Activated T-helper 1 cell treated with anti-CD3 and anti-CD28 coated beads, Interleukin-12 subunit alpha, Interleukin-12 subunit beta, Interleukin-2, Interleukin-4 antibody, amounts not matched to agents 30 ng/mL and 10 ng/mL and 1 ng/mL, durations not matched to agents 14 hours and 24 hours and 36 hours (primary cell): ENCODE data around the gene MAPKAPK2. TPM values are rescaled to one million over a fixed set of nuclear protein-coding genes. Genes with fewer than 3 reads are reported as not detected.

Experiments
- DNase-seq: peaks from one replicate; pipeline ENCODE4 v3.0.0; 2021; ENCODE audit warnings: low spot score
- H3K27ac Mint-ChIP-seq: one replicate; pipeline ENCODE4 v1.8.0; 2021; ENCODE audit warnings: mild to moderate bottlenecking, mixed read lengths
- H3K27me3 Mint-ChIP-seq: one replicate; pipeline ENCODE4 v1.8.0; 2022; ENCODE audit warnings: mild to moderate bottlenecking, moderate library complexity, mixed read lengths; ENCODE audit not compliant: insufficient read depth
- H3K36me3 Mint-ChIP-seq: one replicate; pipeline ENCODE4 v1.8.0; 2021; ENCODE audit warnings: low read depth, mixed read lengths
- H3K4me1 Mint-ChIP-seq: one replicate; pipeline ENCODE4 v1.8.0; 2021; ENCODE audit warnings: low read depth, mixed read lengths
- H3K4me3 Mint-ChIP-seq: one replicate; pipeline ENCODE4 v1.8.0; 2021; ENCODE audit warnings: mild to moderate bottlenecking, moderate library complexity, mixed read lengths
- H3K9me3 Mint-ChIP-seq: one replicate; pipeline ENCODE4 v1.8.0; 2021; ENCODE audit warnings: mixed read lengths
- intact Hi-C: fragments of 100-400 bp; cut with micrococcal nuclease; formaldehyde crosslinking; loops from one replicate; pipeline ENCODE4 v1.15.1; 2024
- total RNA-seq: library from RNA; stranded (reverse); gene quantifications from 2 replicates; pipeline ENCODE4 v1.2.3, GENCODE V29; 2022

MAPKAPK2 gene
- total RNA-seq, 1 donor from 2014 or later, result 120 TPM

DNA sequence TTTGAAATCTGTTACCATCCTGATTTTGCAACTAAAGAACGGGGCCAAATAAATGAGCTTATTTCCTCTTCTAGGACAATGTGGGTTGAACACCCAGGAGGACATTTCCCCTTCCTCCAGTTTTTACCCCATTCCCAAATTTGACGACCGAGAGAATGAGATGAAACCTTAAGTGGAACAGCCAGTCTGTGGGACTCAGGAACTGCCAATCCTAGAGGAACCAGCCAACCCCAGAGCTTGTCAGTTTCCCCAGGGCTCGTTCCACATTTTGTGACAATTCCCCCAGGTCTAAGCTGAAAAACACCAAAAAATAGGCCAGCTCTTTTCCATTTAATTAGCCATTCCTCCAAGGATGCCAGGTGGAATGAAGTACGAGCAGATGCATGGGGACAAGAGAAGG is 21.3 kb upstream of the MAPKAPK2 start:
- H3K27ac Mint-ChIP-seq, result no peak overlapping the region
- intact Hi-C loops, result loop anchor here (2.0 to 5.0 kb wide), 3 partner anchors 61 to 319 kb away; no protein-coding TSS in a partner anchor
- peaks cover 1% of the 10 kb centered on the region for H3K36me3 Mint-ChIP-seq
- H3K27me3 Mint-ChIP-seq, result no peaks in the 10 kb centered on the region
- DNase-seq, result no peak
- H3K9me3 Mint-ChIP-seq, result no peaks in the 10 kb centered on the region
- H3K4me3 Mint-ChIP-seq, result no peak overlapping the region
- H3K4me1 Mint-ChIP-seq, result peaks cover 41% of the 10 kb centered on the region

DNA sequence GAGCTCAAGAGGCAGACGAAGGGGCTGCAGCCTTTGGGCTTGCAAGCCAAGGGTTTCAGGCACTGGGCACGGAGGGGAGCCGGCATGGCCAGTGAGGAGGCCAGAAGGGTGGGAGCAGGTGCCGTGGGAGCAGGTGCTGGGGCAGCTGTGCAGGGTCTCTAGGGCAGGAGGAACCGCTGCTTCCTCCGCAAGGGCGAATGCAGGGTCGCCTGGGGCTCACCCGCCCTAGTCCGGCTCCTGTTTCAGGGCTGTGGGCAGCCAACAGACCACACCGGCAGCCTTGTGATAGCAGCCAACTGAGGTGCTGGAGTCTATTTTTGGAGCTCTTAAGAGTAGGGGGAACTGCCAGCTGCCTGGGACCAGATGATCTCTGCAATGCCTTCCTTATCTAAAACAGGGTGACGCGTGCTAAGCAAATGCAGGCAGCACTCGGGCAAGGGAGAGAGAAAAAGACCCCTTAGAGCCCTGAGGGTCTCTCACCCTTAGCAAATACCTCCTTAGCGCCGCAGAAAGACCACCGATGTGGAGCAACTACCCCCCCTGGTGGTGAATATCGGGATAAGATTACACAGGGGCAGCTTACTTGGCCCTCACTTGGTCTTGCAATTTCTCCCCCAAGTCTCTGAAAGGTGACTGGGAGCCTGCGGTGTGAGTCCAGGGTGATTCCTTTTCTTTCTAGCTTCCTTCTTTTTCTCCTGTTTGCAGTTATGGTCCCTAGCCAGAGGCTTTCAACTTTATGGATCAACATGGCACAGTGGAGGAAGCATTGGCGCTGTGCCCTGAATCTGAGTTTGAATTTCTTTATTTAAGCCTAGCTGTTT is 20.7 kb upstream of the MAPKAPK2 start:
- H3K27me3 Mint-ChIP-seq, result no peaks in the 10 kb centered on the region
- peaks cover 39% of the 10 kb centered on the region for H3K4me1 Mint-ChIP-seq
- intact Hi-C loops, result loop anchor here (1.0 to 5.0 kb wide), 10 partner anchors 21 to 318 kb away; partner anchors contain the start of gene MAPKAPK2
- peak; percentile 52 for DNase-seq
- H3K36me3 Mint-ChIP-seq, result peaks cover 3% of the 10 kb centered on the region
- H3K27ac Mint-ChIP-seq, result peak overlapping the region; percentile 11
- no peaks in the 10 kb centered on the region for H3K9me3 Mint-ChIP-seq
- H3K4me3 Mint-ChIP-seq, result peak overlapping the region; percentile 71

DNA sequence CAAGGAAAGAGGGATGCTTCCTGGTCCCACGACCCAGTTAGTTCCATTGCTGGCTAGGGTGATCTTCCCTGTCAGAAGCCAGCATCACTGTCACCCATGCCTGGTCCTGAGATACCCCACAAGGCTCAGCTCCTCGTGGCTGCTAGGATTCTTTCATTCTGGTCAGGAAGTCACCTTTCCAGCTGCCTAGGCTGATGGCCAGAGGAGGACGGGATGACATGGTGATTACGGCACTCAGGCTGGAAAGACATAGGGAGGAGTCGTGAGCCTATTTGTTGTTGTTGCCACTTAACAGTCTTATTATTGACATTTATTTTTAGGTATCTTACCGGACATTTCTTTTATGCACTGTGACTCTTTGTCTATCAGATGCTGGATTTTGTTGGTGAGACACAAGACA is 20.0 kb upstream of the MAPKAPK2 start:
- no peak overlapping the region for H3K27ac Mint-ChIP-seq
- H3K36me3 Mint-ChIP-seq, result peaks cover 3% of the 10 kb centered on the region
- H3K4me1 Mint-ChIP-seq, result peaks cover 39% of the 10 kb centered on the region
- H3K9me3 Mint-ChIP-seq, result no peaks in the 10 kb centered on the region
- H3K4me3 Mint-ChIP-seq, result no peak overlapping the region
- H3K27me3 Mint-ChIP-seq, result no peaks in the 10 kb centered on the region
- no peak for DNase-seq
- intact Hi-C loops, result loop anchor here (1.0 to 5.0 kb wide), 9 partner anchors 20 to 318 kb away; partner anchors contain the start of gene MAPKAPK2

DNA sequence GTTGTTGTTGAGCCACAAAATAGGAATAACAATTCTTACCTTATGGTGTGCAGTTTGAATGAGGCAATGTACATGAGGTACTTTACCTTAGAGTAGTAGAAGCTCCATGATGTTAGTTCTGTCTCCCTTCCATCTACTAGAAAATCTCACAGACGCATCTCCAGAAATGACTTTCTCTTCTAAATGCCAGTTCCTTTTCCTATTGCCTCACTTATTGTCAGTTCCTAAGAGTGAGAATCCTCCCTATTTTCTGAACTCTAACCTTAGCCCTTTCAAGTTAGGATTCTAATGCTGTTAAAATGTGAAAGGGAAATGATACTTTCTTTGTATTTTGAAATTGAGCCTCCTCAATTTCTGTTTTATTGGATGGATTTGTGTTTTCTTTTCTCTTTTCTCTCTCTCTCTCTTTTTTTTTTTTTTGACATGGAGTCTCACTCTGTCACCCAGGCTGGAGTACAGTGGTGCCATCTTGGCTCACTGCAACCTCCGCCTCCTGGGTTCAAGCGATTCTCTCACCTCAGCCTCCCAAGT is 18.6 kb upstream of the MAPKAPK2 start:
- Mint-ChIP-seq H3K27me3 (peaks cover 3% of the 10 kb centered on the region), H3K27ac (no peak overlapping the region), H3K36me3 (peaks cover 3% of the 10 kb centered on the region), H3K4me1 (peaks cover 39% of the 10 kb centered on the region), H3K4me3 (no peak overlapping the region), H3K9me3 (no peaks in the 10 kb centered on the region)
- DNase-seq, result no peak
- intact Hi-C loops, result no loop called here

DNA sequence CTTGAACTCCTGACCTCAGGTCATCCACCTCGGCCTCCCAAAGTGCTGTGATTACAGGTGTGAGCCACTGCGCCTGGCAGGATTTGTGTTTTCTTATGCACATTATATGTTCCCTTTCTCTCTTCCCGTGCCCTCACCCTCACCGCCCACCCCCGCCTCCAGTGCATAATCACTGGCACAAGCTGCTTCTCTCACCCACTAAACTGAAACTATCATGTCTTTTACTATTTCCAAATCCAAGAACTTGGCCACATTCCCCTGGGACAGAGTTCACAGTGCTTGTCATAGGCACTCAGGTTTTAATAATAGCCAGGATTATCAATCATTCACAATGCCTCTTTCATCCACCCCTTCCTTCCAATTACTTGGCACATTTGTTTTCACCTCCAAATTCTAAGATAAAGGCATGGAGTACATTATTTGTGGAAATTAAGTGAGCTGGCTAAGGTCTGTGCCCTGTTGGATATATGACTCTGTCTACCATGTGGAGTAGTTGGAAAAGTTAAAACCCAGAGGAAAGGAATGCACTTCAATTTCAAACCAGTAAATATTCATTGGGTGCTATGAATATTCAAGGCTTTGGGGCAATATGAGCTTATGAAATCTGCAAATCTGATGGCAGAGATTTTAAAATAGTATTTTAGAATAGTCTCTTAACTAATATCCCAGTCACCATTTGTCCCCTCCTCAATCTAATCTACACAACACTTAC is 17.6 kb upstream of the MAPKAPK2 start:
- H3K36me3 Mint-ChIP-seq, result peaks cover 3% of the 10 kb centered on the region
- peaks cover 37% of the 10 kb centered on the region for H3K4me1 Mint-ChIP-seq
- intact Hi-C loops, result no loop called here
- no peak for DNase-seq
- H3K27me3 Mint-ChIP-seq, result peaks cover 3% of the 10 kb centered on the region
- no peak overlapping the region for H3K4me3 Mint-ChIP-seq
- H3K9me3 Mint-ChIP-seq, result no peaks in the 10 kb centered on the region
- H3K27ac Mint-ChIP-seq, result no peak overlapping the region

DNA sequence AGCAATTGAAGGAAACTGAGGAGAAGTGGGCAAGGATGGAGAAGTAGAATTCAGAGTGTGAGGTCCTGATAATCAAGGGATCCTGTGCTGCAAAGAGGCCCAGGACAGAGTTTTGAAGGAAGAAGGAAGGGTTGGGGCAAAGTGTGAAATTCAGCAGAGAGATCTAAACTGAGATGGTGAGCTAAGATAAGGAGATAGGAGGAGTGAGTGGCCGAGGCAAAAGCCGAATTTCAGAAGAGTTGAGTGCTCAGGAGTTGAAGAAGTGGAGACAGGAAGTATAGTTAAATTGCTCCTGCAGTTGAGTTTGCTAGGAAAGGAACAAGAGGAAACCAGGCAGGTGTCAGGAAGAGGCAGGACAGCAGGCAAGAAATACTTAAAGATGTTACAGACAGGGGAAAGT is 16.4 kb upstream of the MAPKAPK2 start:
- peak overlapping the region; percentile 42 for H3K27ac Mint-ChIP-seq
- DNase-seq, result no peak
- H3K9me3 Mint-ChIP-seq, result no peaks in the 10 kb centered on the region
- peaks cover 3% of the 10 kb centered on the region for H3K27me3 Mint-ChIP-seq
- peaks cover 25% of the 10 kb centered on the region for H3K4me1 Mint-ChIP-seq
- intact Hi-C loops, result no loop called here
- H3K36me3 Mint-ChIP-seq, result peaks cover 3% of the 10 kb centered on the region
- H3K4me3 Mint-ChIP-seq, result no peak overlapping the region

DNA sequence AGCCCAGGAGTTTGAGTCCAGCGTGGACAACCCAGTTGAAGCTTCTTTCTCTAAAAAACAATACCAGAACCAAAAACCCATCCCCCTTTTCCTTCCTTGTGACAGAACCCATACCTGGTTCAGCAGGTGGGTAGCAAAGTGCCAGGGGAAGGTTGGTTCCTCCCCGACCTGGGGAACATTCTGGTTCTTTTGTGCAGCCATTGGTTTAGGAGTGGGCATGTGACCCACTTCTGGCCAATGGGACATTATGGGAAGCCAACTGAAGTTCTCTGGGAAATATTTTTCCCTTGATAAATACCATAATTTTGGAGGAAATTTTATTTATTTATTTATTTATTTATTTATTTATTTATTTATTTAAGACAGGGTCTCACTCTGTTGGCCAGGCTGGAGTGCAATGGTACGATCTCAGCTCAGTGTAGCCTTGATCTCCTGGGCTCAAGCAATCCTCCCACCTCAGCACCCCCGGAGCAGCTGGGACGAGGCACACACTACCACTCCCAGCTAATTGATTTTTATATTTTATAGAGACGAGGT is 15.8 kb upstream of the MAPKAPK2 start:
- H3K4me1 Mint-ChIP-seq, result peaks cover 20% of the 10 kb centered on the region
- intact Hi-C loops, result no loop called here
- peaks cover 3% of the 10 kb centered on the region for H3K27me3 Mint-ChIP-seq

DNA sequence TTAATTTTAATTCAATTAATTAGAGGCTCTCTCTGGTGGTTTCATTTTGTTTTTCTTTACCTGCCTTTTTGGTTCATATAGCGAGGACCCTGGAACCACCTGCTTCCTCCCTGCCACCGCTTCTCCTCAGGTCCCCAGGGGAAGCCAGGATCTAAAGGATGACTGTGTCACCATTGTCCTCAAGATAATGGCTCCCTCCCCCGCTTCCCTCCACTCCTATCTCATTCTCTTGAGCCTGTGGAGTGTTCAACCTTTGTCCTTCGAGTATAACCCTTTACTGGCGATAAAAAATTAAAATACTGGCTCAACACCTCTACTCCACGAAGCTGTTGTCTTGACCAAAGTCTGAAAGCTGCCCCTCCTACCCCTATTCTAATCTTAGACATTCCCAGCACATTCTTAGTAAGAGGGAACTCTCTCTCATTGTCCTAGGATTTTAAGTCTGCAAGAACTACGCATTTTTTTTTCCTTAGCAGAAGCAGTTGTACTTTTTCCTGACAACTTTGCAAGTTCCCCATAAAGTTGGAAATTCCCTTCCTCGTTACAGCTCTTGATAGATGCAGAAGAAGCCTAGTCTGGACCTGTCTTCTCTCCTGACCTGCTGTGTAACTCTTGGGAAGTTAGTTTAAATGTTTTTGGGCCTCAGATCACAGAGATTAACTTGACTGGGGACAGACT is 12.6 kb upstream of the MAPKAPK2 start:
- H3K36me3 Mint-ChIP-seq, result peaks cover 3% of the 10 kb centered on the region
- H3K27ac Mint-ChIP-seq, result no peak overlapping the region
- peaks cover 13% of the 10 kb centered on the region for H3K4me1 Mint-ChIP-seq
- no peaks in the 10 kb centered on the region for H3K9me3 Mint-ChIP-seq
- intact Hi-C loops, result no loop called here
- peaks cover 3% of the 10 kb centered on the region for H3K27me3 Mint-ChIP-seq
- no peak for DNase-seq
- H3K4me3 Mint-ChIP-seq, result no peak overlapping the region

More for the DNA sequence above, 15.8 kb upstream of the MAPKAPK2 start:
- Mint-ChIP-seq H3K4me3 (no peak overlapping the region), H3K9me3 (no peaks in the 10 kb centered on the region), H3K27ac (no peak overlapping the region), H3K36me3 (peaks cover 3% of the 10 kb centered on the region)
- DNase-seq, result no peak

DNA sequence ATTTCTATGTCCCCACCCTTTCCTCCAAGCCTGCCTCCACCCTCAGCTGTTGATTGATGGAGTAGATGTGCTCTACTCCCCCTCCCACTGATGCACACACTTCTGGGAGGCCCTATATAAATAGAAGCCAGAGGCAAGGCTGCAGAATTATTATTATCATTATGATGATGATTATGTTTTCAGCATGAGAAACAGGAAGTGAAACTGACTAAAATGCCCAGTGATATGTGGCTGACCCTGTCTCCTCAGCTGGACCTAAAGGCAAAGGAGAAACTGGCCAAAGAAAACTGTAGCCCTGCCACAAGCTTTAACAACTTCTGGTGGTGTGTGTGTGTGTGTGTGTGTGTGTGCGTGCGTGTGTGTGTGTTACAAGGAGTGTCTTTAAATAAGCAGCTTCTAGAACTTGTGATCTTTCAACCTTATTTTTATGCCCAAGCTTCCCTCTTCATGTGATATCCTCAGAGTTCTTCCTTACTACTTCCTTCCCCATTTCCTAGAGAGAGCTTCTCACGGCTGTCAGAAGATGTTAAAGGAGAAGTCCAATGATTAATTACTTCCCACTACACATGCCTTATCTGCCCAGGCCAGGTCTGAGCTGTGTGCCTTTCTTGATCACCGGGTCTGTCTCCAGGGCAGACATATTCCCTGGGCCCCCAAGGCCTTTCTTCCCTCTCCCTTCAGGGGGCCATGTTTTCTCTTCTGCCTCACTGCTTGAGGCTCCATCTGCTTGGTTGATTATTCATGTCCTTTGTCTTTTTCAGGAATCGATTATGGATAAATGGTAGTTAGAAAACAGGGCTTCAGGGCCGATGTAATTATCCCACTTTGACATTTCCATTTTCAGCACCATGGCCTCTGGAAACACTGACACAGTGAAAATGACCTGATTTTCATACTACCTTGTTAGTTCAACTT is 11.6 kb upstream of the MAPKAPK2 start:
- Mint-ChIP-seq H3K27me3 (peaks cover 3% of the 10 kb centered on the region), H3K9me3 (no peaks in the 10 kb centered on the region), H3K4me1 (peaks cover 6% of the 10 kb centered on the region), H3K4me3 (no peak overlapping the region), H3K27ac (no peak overlapping the region), H3K36me3 (peaks cover 3% of the 10 kb centered on the region)
- no peak for DNase-seq
- intact Hi-C loops, result no loop called here

DNA sequence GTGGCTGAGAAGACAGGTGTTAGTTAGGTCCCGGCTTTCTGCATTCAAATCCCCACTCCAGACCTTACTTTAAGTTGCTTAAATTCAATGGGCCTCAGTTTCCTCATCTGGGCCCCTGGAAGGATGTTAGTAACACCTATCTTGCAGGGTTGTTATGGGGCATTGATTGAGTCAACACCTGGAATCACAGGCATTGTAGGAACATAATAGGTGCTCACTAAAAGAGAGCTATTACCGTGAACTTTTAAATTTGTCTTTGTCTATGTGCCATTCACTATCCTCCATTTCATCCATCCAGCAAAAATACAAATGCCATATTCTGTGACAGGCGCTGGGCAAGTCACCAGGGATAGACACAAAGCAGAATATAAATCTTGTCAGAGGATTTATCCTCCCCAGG is 10.5 kb upstream of the MAPKAPK2 start:
- intact Hi-C loops, result no loop called here
- no peak for DNase-seq
- H3K27ac Mint-ChIP-seq, result no peak overlapping the region
- no peak overlapping the region for H3K4me3 Mint-ChIP-seq
- no peaks in the 10 kb centered on the region for H3K36me3 Mint-ChIP-seq
- H3K4me1 Mint-ChIP-seq, result peaks cover 10% of the 10 kb centered on the region
- H3K9me3 Mint-ChIP-seq, result no peaks in the 10 kb centered on the region
- H3K27me3 Mint-ChIP-seq, result peaks cover 3% of the 10 kb centered on the region

DNA sequence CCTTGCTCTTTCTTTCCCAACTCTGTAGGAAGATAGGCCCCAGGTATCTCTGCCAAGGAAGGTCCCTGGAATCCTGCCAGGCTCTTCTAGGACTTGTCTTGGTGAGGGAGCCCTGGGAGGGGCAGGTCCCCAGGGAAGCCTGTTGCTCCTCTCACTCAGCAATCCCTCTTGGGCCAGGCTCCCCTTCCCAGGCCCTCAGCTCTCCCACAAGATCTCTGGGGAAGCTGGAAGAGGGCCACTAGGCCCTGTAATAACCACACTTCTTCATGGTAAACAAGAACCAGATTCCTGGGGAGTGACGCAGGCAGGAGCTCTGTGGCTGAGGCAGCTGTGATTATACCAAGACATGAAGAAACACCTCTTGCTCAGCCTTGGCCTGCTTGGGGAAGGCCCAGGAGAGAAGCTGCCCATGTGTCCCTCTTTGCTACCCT is 9.9 kb upstream of the MAPKAPK2 start:
- H3K9me3 Mint-ChIP-seq, result no peaks in the 10 kb centered on the region
- intact Hi-C loops, result no loop called here
- DNase-seq, result no peak
- H3K4me1 Mint-ChIP-seq, result peaks cover 13% of the 10 kb centered on the region
- no peak overlapping the region for H3K27ac Mint-ChIP-seq
- peaks cover 3% of the 10 kb centered on the region for H3K27me3 Mint-ChIP-seq
- no peak overlapping the region for H3K4me3 Mint-ChIP-seq
- no peaks in the 10 kb centered on the region for H3K36me3 Mint-ChIP-seq

DNA sequence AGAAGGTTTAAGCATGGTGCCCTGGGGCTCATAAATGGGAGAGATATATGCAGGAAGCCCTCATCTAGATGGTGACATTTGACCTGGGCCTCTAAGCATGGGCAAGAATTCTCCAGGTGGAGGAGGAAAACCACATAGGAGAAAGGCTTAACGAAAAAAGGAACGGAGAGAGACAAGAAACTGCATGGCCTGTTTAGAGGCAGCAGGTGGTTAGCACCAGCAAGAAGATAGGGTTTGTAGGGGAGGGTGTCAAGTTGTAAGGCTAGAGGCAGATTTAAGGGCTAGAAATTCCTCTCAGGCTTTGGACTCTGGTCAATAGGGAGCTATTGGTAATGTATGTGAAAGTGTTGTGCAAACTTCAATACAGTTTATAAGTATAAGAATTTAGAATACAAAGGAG is 8.2 kb upstream of the MAPKAPK2 start:
- intact Hi-C loops, result no loop called here
- Mint-ChIP-seq H3K9me3 (no peaks in the 10 kb centered on the region), H3K4me3 (no peak overlapping the region), H3K36me3 (no peaks in the 10 kb centered on the region), H3K27ac (no peak overlapping the region), H3K27me3 (no peaks in the 10 kb centered on the region), H3K4me1 (peaks cover 26% of the 10 kb centered on the region)
- no peak for DNase-seq
